Kidney epithelial cell (primary cell): ENCODE results near the gene COL23A1. TPM values are rescaled to one million over a fixed set of nuclear protein-coding genes. Genes with fewer than 3 reads are reported as not detected.

Experiments used
- DNase-seq: peaks from one replicate; pipeline ENCODE4 v3.0.0-alpha.2; 2010; ENCODE audit warnings: low read depth
- H3K27me3 ChIP-seq: 2 replicates; pipeline ENCODE4 v1.6.0; 2011; ENCODE audit warnings: low read length; ENCODE audit not compliant: control insufficient read depth, insufficient read depth
- H3K36me3 ChIP-seq: 2 replicates; pipeline ENCODE4 v1.5.1; 2011; ENCODE audit warnings: low read length; ENCODE audit not compliant: control insufficient read depth, insufficient read depth
- H3K4me3 ChIP-seq: 2 replicates; pipeline ENCODE4 v1.5.1; 2011; ENCODE audit warnings: low read depth, mild to moderate bottlenecking, control low read depth, low read length
- CTCF ChIP-seq: IDR thresholded peaks from 2 replicates; pipeline ENCODE4 v1.5.1; 2011; ENCODE audit warnings: mild to moderate bottlenecking, moderate library complexity, low read length, control low read depth, inconsistent platforms; ENCODE audit not compliant: insufficient read depth, poor library complexity, severe bottlenecking
- total RNA-seq: library from RNA; depleted of rRNA; stranded (reverse); fragments of >200 nt; gene quantifications from 2 replicates; pipeline ENCODE4 v1.2.3, GENCODE V29; 2015

The COL23A1 gene
- total RNA-seq, 1 donor from 2014 or later: 0.17 TPM

GRCh38 chr5:178384816-178385495 lies 205.2 kb downstream of the COL23A1 start:
- no peak for TF ChIP-seq CTCF
- Histone ChIP-seq H3K4me3 (no peak overlapping the region), H3K36me3 (no peaks in the 10 kb centered on the region), H3K27me3 (peaks cover 2% of the 10 kb centered on the region)
- no peak for DNase-seq

GRCh38 chr5:178383919-178384815 lies 206.0 kb downstream of the COL23A1 start:
- Histone ChIP-seq H3K36me3 (no peaks in the 10 kb centered on the region), H3K27me3 (peaks cover 2% of the 10 kb centered on the region), H3K4me3 (no peak overlapping the region)
- TF ChIP-seq CTCF: no peak
- DNase-seq: no peak

GRCh38 chr5:178383301-178383918 lies 206.8 kb downstream of the COL23A1 start:
- peaks cover 2% of the 10 kb centered on the region for H3K27me3 ChIP-seq
- no peaks in the 10 kb centered on the region for H3K36me3 ChIP-seq
- no peak for TF ChIP-seq CTCF
- H3K4me3 ChIP-seq: no peak overlapping the region
- no peak for DNase-seq

GRCh38 chr5:178382754-178383164 lies 207.4 kb downstream of the COL23A1 start:
- no peak for TF ChIP-seq CTCF
- peaks cover 2% of the 10 kb centered on the region for H3K27me3 ChIP-seq
- DNase-seq: no peak

GRCh38 chr5:178381921-178382695 lies 208.1 kb downstream of the COL23A1 start:
- H3K36me3 ChIP-seq: no peaks in the 10 kb centered on the region
- DNase-seq: no peak
- H3K4me3 ChIP-seq: no peak overlapping the region
- peaks cover 2% of the 10 kb centered on the region for H3K27me3 ChIP-seq
- TF ChIP-seq CTCF: no peak

More at GRCh38 chr5:178382754-178383164, 207.4 kb downstream of the COL23A1 start:
- Histone ChIP-seq H3K36me3 (no peaks in the 10 kb centered on the region), H3K4me3 (no peak overlapping the region)
